NCI-H2171 (cell line): ENCODE measurements around the gene BLOC1S5.
"Not testable (repeated sequence)": the region's sequence is repeated elsewhere in the genome, so short reads cannot be mapped to it uniquely, and the experiment has no call there.

Experiments used
- DNase-seq: peaks from one replicate; lab custom pipeline; 2025; lab: John Stamatoyannopoulos, UW

The BLOC1S5 gene

DNA sequence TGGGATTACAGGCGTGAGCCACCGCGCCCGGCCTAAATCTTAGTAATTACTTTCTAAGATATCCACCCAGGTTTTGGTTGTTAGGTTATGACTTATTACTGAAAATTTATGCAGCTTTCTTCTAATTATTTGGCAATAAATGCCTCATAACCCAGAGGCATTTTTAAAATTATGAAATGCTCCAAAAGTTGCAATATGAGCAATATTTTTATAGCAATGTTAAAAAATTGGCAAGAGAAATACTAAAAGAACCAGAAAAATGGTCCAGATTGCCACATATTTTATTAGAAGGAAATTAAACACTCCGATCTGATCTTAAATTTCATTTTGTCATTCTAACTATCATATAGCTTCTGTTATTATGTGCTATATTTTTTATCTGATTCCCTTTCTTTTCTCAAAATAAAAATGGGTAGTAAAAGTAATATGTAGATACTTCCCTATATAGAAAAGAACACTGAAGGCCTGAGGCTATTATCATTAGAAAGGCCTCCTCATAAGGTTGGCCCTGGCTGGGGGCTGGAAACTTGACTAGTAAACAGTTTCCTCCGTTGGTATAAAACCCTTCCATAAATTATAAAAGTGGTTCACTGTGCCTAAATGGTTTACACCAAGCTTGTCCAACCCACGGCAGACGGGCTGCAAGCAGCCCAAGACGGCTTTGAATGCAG is 22.1 kb downstream of the BLOC1S5 start:
- DNase-seq = no peak

DNA sequence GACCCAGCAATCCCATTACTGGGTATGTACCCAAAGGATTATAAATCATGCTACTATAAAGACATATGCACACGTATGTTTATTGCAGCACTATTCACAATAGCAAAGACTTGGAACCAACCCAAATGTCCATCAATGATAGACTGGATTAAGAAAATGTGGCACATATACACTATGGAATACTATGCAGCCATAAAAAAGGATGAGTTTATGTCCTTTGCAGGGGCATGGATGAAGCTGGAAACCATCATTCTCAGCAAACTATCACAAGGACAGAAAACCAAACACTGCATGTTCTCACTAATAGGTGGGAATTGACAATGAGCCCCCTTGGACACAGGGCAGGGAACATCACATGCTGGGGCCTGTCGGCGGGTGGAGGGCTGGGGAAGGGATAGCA is 30.1 kb downstream of the BLOC1S5 start:
- DNase-seq = not testable (repeated sequence)

DNA sequence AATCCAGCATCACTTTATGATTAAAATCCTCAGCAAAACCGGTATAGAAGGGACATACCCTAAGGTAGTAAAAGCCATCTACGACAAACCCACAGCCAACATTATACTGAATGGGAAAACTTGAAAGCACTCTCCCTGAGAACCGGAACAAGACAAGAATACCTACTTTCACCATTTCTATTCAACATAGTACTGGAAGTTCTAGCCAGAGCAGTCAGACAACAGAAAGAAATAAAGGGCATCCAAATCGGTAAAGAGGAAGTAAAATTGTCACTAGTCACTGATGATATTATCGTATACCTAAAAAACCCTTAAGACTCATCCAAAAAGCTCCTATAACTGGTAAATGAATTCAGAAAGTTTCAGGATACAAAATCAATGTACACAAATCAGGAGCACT is 33.3 kb downstream of the BLOC1S5 start:
- DNase-seq = no peak

DNA sequence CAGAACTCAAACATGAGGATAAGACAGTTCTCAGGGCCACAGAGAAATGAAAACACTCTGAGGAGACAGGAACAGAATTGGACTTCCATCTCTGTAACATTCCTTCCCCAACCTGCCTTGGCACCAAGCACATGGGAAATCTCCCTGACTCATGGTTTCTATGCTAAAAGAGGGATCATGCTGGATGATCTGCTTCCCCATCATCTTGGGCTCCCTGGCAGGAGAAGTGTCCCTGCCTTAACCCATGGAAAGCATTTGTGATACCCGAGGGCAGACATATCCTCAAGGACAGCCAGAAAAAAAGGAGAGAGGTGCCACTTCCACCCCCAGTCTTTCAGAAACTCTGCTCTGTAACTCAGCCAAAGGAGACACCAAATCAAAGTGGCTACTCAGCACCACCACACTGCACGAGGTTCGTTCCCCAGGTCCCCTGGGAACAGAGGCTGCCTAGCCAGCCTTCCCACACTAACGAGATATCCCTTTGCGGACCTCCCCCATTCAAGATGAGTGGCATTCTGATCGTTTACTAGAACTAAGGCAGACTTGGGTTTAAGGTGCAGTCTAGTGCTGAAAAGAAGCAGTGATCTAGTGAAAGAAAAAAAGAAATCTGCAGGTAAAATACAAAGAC is 34.8 kb downstream of the BLOC1S5 start:
- no peak for DNase-seq

DNA sequence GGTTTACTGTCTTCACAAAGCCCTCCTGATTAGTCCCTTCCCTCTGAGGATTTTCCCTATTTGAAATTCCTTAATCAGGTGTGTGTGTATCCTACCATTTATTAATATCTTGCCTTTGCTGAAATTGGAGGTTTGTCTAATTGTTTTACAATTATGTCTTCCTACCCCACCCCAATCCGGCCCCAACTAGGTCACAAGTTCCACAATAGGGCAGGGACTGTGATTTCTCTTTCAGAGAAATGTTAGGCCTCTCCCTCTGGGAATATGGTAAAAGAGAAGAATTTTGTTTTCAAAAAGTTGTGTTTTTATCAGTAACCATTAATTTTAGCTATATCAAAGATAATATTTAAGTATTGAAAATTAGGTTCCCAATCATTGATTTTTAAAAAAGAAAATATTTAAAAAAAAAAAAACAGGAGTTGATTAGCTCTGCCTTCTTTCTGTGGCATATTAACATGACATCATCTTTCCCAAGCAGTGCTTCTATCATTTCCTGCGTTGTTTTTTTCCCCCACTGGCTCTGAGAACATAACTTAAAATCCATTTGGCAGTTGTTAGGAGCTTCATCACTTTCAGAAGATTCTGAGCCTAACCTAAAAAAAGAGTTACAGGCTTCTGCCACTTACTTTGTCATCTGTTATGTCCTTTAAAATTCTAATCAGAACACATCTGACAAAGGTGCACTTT is 36.1 kb downstream of the BLOC1S5 start:
- DNase-seq = no peak

DNA sequence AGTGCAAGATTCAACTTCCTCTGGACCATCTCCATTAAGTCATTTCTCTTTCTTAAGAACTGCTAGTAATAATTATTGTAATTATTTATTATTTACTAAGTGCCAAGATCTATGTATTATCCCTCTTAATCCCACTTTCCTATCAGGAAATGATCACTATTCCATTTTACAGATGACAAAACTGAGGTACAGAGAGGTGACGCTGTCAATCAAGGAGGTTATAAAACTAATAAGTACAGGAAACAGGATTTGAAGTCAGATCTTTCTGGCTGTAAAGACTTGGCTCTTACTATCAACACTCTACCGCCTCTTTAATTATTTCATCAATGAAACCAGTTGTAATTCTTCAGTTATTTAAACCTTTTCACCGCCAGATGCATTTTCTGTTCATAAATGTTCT is 37.4 kb downstream of the BLOC1S5 start:
- DNase-seq = no peak

DNA sequence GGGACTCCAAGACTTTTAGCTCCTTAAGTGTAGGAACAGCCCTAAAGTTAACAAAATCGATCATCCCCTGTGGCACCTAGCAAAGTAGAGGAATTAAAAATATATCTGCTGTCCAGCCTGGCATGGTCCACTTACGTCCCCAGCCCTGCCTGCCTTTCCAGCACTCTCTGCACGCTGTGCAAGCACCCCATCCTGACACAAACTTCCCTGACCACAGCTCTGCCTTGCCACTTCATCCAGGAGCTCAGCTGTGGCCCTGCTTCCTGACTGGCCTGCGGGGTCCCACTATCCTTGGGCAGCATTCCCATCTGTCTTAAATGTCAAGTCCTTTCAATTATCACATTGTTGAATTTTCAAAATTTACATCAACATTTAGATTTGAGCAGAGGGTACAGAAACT is 39.0 kb downstream of the BLOC1S5 start:
- DNase-seq = no peak

DNA sequence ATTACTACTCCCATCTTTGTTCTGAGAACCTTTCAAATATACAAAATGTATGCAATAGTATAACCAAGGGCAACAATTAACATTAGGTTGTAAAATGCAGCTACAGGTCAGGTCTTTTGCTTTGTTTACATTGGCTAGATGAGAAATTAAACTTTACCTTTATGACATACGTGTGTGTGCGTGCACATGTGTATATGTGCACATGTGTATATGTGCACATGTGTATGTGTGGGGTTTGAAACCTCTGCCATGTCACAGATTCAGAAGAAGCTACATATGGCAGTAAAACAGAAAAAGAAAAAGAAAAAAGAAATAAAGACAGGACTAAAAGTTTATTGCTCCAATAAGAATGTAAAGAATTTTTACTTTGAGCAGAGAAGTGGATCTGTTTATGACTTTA is 40.6 kb downstream of the BLOC1S5 start:
- no peak for DNase-seq

DNA sequence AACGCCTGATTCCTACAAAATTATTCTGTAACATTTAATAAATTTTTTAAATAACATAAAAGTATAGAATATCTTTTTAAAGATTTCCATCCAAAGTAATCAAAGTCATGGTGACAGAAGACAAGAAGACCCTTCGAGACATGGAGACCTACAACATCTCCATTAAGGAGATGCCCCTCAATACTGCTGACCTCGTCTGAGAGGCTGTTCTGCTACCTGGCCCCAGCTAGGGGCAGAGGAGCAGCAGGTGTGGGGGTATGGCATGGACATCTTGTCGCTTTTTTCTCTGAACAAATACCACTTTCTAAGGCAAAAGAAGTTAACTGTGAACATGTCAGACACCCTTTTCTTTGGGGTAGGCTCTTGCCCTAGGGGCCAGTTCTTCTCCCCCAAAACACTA is 44.1 kb downstream of the BLOC1S5 start:
- DNase-seq = no peak

DNA sequence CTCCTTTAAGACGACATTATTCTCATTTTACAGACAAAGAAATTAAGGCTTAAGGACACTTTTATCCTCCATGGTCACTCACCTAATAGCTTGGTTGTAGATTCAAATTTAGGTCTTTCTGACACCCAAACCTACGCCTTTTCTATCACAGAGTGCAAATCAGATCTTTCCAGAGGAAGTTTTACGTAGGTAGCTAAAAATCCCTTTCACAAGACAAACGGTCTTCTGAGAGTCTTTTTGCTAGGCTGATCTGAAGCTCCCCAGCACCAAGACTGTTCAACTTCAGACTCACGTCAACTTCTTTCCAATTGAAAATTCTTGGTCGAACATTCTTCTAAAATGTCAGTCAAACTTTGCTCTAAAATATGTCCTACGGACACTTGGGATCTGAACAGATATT is 46.5 kb downstream of the BLOC1S5 start:
- DNase-seq = no peak

DNA sequence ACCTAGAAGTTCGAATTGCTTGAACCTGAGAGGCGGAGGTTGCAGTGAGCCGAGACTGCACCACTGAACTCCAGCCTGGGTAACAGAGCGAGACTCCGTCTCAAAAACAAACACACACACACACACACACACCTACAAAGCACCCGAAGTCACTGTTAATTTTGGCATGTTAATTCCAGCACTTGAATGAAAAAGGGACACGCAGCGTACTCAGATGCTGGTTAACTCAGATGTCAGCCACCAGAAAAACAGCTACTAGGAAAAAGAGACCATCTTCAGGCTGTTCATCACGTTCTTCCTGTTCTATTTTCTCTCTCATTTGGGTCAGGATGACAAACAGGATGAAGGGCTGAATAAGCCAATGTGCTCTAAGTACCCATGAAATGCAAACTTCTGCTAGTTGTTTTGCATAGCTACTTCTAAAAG is 46.9 kb downstream of the BLOC1S5 start:
- no peak for DNase-seq

DNA sequence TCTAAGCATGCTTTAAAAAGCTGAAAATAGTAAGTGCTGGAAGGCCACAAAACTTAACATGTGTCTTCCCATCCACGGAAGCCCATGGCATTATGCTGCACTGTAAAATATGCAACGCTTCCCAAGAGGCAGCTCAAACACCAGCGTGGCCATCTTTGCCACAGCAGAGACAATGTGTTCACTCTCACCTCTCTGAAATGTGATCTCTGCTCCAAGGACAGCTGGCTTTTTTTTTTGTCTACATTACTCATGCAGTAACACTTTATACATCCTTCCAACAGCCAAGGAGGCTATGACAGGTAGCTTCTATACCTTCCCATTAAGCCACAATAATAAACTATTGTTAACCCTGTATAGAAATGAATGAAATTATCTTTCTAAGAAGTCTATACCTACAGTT is 49.2 kb downstream of the BLOC1S5 start:
- DNase-seq = peak; percentile 62

DNA sequence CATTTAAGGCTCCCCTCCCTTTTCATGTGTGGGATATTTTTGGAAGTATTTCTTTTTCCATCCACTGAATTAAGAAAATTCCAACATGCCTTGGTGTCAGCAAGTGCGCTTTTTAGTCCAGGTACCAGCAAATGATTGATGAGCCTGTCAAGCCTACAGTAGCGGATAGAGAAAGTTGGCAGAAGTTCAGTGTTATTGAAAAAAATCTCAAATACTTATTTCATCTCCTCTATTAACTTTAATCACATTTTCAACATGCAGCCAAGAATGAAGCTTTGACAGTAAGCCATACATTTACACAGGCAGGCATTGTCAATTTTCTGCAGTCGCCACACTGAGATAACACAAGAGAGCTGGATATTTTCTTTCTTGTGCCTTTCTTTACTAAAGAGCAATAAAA is 50.4 kb downstream of the BLOC1S5 start:
- no peak for DNase-seq

DNA sequence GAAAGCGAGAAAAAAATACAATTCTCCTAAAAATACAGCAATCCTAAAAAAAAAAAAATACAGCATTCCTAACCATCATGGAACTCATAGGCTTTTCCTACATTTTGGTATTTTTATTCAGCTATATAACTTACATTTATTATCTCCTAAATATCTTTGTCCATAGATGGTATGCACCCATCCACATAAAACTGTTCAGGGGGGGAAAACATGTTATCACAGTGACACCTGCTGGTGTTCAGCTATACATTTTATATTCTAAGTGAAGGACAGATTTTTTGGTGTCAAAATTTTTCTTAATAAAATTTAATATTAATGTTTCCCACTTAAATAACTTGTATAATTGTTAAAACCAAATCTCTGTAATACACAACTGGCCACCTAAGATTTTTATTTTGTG is 58.0 kb downstream of the BLOC1S5 start:
- no peak for DNase-seq

DNA sequence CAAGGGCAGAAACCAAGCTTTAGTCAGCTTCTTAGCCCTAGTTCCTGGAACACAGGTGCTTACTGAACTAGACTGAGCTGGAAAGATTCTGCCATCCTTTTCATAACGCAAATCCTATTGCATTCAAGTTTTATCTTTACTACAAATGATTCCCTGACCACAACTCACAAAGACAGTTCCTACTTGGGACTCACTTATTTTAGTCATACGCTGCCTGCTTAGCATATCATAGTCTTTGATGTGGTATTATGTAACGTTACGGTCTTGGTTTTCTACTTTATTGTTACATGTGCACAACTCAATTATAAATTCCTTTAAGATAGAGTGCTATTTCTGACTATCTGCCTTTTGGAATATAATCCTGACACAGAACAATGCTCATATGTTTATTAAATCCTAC is 59.1 kb downstream of the BLOC1S5 start:
- no peak for DNase-seq

DNA sequence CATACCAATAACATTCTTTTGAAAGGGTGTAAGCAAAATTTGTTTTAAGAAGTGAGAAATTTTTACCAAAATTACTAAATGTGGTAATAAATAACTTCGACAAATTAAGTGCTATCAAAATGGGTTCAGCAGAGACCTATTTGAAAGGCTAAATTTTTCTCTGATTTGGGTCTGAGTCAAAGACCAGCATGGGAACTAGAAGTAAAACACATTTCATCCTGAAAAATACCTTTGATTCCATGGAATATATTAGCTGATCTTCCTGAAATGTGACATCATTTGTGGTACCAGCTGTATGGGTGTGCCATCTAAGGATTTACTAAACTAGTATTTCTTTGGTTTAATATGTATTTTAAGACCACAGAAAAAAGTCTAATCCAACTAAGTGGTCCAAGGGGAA is 63.6 kb downstream of the BLOC1S5 start:
- no peak for DNase-seq

DNA sequence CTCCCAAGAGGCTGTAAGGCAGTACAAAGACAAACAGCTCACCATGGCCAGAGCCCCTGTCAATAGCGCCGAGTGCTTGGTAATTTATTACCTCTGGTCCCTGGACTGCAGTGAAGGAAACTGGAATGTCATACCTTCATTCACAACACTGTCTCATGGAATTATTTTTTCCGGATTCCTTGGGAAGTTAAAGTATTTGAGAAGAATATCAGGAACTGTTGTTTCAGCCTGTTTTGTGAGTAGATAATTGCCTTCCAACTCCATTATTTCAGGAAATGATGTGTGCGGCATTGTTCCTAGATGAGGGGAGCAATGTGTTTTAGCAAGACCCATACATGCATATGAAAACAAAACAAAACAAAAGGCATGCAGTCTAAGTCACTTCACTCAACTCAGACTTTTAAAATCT is 64.0 kb downstream of the BLOC1S5 start:
- DNase-seq = no peak

DNA sequence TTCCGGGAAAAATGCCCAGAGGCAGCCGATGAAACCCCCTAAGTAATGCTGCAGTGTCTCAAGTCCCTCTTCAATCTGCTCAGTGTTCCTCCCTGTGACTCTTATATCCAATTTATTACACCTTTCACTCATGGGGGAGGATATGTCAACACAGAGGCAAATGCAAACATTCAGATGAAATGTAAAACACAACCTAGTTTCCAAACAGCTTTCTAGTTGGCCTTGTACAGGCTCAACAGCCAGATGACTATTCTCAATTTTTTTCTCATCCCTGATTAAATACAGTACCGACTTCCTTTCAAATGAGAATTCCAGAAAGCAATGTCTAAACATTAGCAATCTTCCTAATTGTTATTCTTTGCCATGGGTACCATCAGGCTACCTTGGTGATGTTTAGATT is 65.0 kb downstream of the BLOC1S5 start:
- no peak for DNase-seq

DNA sequence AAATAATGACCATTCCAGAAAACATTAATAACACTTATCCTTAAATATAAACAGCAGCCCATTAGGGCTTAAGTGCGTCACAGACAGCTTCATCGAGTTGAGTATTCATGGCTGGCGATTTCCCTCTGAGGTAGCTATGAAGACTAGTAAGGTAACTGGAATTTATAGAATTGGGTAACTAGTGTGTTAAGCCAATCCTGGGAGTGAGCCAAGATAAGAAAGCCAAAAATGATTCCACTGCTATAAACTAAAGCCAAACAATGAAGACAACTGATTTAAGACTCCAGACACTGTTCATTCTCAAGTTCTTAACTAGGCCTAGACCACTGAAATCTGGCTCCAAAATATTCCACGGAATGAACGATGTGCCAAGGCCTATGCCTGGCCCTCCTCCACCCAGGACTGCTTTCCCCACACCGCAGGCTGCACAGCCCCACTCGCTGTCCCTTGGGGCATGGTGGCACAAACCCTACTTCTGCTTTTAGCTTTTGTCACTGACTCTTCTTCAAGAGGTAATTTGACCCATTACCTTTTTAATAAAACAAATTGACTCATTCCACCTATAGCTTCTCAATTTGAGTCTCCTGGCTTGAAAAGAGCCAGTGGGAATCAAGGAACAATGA is 66.0 kb downstream of the BLOC1S5 start:
- DNase-seq = no peak

DNA sequence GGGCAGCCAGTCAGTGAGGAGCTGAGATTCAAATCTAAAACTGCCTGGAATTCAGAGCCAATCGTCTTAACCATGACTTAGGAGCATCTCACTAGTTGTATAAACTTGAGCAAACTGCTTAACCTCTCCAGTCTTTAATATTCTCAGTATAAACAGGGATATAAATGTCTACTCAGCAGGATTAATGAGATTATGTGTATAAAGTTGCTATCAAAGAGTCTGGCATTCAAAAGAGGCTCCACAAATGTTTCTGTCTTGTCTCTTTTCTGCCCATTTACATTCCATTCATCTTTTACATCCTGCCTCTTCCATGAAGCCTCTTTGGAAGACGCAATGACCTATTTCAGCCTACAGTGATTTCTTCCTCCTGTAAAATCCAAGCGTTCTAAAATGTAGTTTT is 66.9 kb downstream of the BLOC1S5 start:
- DNase-seq = no peak

DNA sequence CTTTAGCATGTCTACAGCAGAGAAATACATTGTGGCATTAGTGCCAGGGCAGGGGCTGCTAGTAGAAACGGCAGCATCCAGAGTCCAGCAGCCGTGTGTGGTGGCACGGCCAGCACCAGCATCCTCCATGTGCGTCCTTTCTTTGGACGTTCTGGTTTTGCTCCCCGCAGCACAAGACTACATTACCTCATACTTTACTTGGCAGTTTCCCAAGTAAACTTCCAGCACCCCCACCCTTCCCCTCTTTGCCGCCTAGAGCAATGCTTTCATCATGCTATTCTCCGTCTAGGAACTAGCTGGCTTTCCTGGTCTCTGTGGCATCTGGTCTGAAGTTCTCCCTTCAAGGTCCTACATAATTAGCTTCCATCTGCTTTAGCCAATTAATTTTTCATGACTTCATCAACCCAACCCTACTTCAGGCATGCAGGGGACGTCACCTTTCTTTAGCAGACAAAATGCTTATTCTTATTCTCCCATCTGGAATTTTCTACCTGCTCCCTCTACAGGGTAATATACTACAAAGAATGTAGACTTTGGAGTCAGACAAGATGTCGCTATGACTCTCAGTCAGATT is 67.6 kb downstream of the BLOC1S5 start:
- DNase-seq = no peak

DNA sequence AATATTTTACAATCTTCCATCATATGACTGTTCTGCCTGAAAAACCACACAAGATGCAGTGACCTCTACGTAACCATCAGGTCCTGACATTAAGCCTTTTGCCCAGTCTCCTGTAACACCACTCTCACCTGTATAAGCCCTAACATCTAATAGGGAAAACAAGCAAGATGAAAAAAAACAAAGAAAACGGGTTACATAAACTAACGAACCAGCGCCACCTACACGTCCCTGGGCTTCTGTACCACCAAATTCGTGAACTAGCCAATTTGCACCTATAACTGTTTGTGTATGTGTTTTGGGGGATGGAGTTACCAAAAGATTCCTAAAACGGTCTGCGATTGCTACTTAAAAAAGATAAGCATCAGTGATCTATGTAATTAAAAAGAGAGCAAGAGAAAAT is 70.2 kb downstream of the BLOC1S5 start:
- DNase-seq = no peak

DNA sequence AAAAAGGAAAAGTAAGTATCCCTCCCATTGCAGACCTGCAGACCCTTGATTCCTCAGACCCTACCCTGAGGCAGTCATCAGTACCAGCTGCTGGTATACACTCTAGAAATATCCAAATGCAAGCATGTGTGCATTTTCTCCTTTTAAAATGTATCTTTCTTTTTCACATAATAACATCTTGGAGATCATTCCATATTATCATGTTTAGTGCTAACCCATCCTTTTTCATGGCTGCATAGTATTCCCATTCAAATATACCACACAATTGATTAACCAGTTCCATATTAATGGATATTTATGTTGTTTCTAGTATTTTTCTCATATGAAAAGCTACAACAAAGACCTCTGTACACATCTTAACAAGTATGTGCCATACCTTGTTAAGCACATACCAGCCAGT is 70.8 kb downstream of the BLOC1S5 start:
- no peak for DNase-seq
